Esophagus (tissue), 2 donors: ENCODE data around the gene SMU1. TPM values are rescaled to one million over a fixed set of nuclear protein-coding genes. Genes with fewer than 3 reads are reported as not detected.
A peak's percentile ranks its signal among the peaks of the same experiment; 100 is the strongest.

Experiments
- H3K27ac ChIP-seq, 2 donors: one replicate each; pipeline ENCODE4 v1.5.1; 2013; ENCODE audit warnings: low read depth in 2 of 2, mild to moderate bottlenecking in 2 of 2, inconsistent platforms in 1 of 2, low read length in 1 of 2, moderate library complexity in 1 of 2
- H3K27me3 ChIP-seq, 2 donors: one replicate each; pipeline ENCODE4 v1.6.1; 2013; ENCODE audit warnings: low read length in 2 of 2, control low read depth in 1 of 2, mild to moderate bottlenecking in 1 of 2; ENCODE audit not compliant: insufficient read depth in 2 of 2, control insufficient read depth in 1 of 2
- H3K36me3 ChIP-seq, 2 donors: one replicate each; pipeline ENCODE4 v1.6.1; 2013; ENCODE audit warnings: low read length in 1 of 2; ENCODE audit not compliant: control insufficient read depth in 2 of 2, insufficient read depth in 2 of 2
- H3K4me1 ChIP-seq, 2 donors: one replicate each; pipeline ENCODE4 v1.6.1; 2013; ENCODE audit warnings: low read length in 1 of 2; ENCODE audit not compliant: control insufficient read depth in 2 of 2, insufficient read depth in 2 of 2
- H3K4me3 ChIP-seq, 2 donors: one replicate each; pipeline ENCODE4 v1.5.1; 2013; ENCODE audit warnings: low read length in 2 of 2, mild to moderate bottlenecking in 2 of 2, low read depth in 1 of 2, moderate library complexity in 1 of 2
- H3K9me3 ChIP-seq, 2 donors: one replicate each; pipeline ENCODE4 v1.6.1; 2013; ENCODE audit warnings: mild to moderate bottlenecking in 2 of 2, low read depth in 1 of 2, low read length in 1 of 2, moderate library complexity in 1 of 2; ENCODE audit not compliant: control insufficient read depth in 2 of 2, insufficient read depth in 1 of 2
- WGBS, 2 donors: extraction: QIAGEN DNeasy Blood & Tissue Kit; methylation state at CpG; one replicate each; pipeline ENCODE4 v1.1.7; 2013; 5-methylcytosine and 5-hydroxymethylcytosine counted together
- polyA plus RNA-seq, 2 donors: library from polyadenylated mRNA; stranded (reverse); fragments of 200-250 nt; gene quantifications; one replicate each; pipeline ENCODE4 v1.2.3, GENCODE V29; 2013
- donor health status: healthy with polysubstance abuse.
- donor health status: Bipolar disorder and iron deficiency.

Gene SMU1
- polyA plus RNA-seq, 2 donors = 4.8 to 8.5 TPM

GRCh38 chr9:33040792-33041431 is 35.6 kb downstream of the SMU1 start:
- no peak overlapping the region for H3K27ac ChIP-seq
- H3K9me3 ChIP-seq = no peaks in the 10 kb centered on the region
- H3K27me3 ChIP-seq = no peaks in the 10 kb centered on the region
- 88 to 90% methylated on average over 9 of the region's 9 CpGs for WGBS, 2 donors
- no peaks in the 10 kb centered on the region for H3K4me1 ChIP-seq
- peaks cover 8 to 18% of the 10 kb centered on the region in 2 donors for H3K36me3 ChIP-seq
- H3K4me3 ChIP-seq = no peak overlapping the region

- WGBS, 2 donors = 69 to 72% methylated on average over 5 of the region's 5 CpGs
- Histone ChIP-seq H3K27ac (no peak overlapping the region), H3K36me3 (peaks cover 8 to 27% of the 10 kb centered on the region in 2 donors), H3K4me3 (no peak overlapping the region), H3K4me1 (no peaks in the 10 kb centered on the region), H3K27me3 (no peaks in the 10 kb centered on the region), H3K9me3 (no peaks in the 10 kb centered on the region)
Observed at GRCh38 chr9:33032865-33033264, 43.6 kb downstream of the SMU1 start.

GRCh38 chr9:33032292-33032691 is 44.2 kb downstream of the SMU1 start:
- 36 to 49% methylated on average over 1 of the region's 1 CpG for WGBS, 2 donors
- Histone ChIP-seq H3K27me3 (no peaks in the 10 kb centered on the region), H3K27ac (no peak overlapping the region), H3K9me3 (no peaks in the 10 kb centered on the region), H3K36me3 (peaks cover 8 to 29% of the 10 kb centered on the region in 2 donors), H3K4me1 (no peaks in the 10 kb centered on the region), H3K4me3 (no peak overlapping the region)

- Histone ChIP-seq H3K27me3 (no peaks in the 10 kb centered on the region), H3K27ac (no peak overlapping the region), H3K4me3 (no peak overlapping the region), H3K9me3 (no peaks in the 10 kb centered on the region), H3K36me3 (peaks cover 0 to 16% of the 10 kb centered on the region in 2 donors), H3K4me1 (no peaks in the 10 kb centered on the region)
- 88 to 90% methylated on average over 5 of the region's 5 CpGs for WGBS, 2 donors
Observed at GRCh38 chr9:33030285-33030684, 46.2 kb downstream of the SMU1 start.

- WGBS, 2 donors = 13 to 17% methylated on average over 4 of the region's 4 CpGs
Observed at GRCh38 chr9:33029231-33029786, 47.2 kb downstream of the SMU1 start.

GRCh38 chr9:33025572-33026342 is 50.7 kb downstream of the SMU1 start:
- WGBS, 2 donors = 1 to 2% methylated on average over 28 to 36 of the region's 36 CpGs
- peaks cover 0 to 4% of the 10 kb centered on the region in 2 donors for H3K36me3 ChIP-seq
- no peaks in the 10 kb centered on the region for H3K4me1 ChIP-seq
- peak overlapping the region; percentile 98 to 99 for H3K27ac ChIP-seq
- no peaks in the 10 kb centered on the region for H3K27me3 ChIP-seq
- no peaks in the 10 kb centered on the region for H3K9me3 ChIP-seq
- peak overlapping the region; percentile 89 to 100 for H3K4me3 ChIP-seq

More at GRCh38 chr9:33029231-33029786, 47.2 kb downstream of the SMU1 start:
- Histone ChIP-seq H3K36me3 (peaks cover 0 to 11% of the 10 kb centered on the region in 2 donors), H3K27ac (peak overlapping the region in 1 of 2 donors; percentile 6), H3K4me1 (no peaks in the 10 kb centered on the region), H3K9me3 (no peaks in the 10 kb centered on the region), H3K27me3 (no peaks in the 10 kb centered on the region), H3K4me3 (no peak overlapping the region)

- H3K36me3 ChIP-seq = peaks cover 0 to 4% of the 10 kb centered on the region in 2 donors
- H3K4me1 ChIP-seq = no peaks in the 10 kb centered on the region
- no peaks in the 10 kb centered on the region for H3K27me3 ChIP-seq
- H3K27ac ChIP-seq = peak within 1 kb of the TSS; percentile 98 to 99
- 0% methylated on average over 55 to 61 of the region's 61 CpGs for WGBS, 2 donors
- peak within 1 kb of the TSS; percentile 89 to 100 for H3K4me3 ChIP-seq
- no peaks in the 10 kb centered on the region for H3K9me3 ChIP-seq
Observed at GRCh38 chr9:33024966-33025571, 51.4 kb downstream of the SMU1 start, which contains the start of gene DNAJA1. TSS of gene DNAJA1 (plus strand) at chr9:33025273. CDS start at chr9:33026485, 1,212 bp downstream.

- Histone ChIP-seq H3K27me3 (no peaks in the 10 kb centered on the region), H3K4me3 (peak overlapping the region; percentile 89 to 100), H3K36me3 (peaks cover 0 to 4% of the 10 kb centered on the region in 2 donors), H3K27ac (peak overlapping the region; percentile 80 to 98), H3K4me1 (no peaks in the 10 kb centered on the region), H3K9me3 (no peaks in the 10 kb centered on the region)
- 8 to 10% methylated on average over 33 of the region's 33 CpGs for WGBS, 2 donors
Observed at GRCh38 chr9:33024126-33024965, 52.1 kb downstream of the SMU1 start.

- Histone ChIP-seq H3K27me3 (no peaks in the 10 kb centered on the region), H3K4me3 (peak overlapping the region in 1 of 2 donors; percentile 89), H3K4me1 (no peaks in the 10 kb centered on the region), H3K27ac (peak overlapping the region; percentile 80 to 98), H3K9me3 (no peaks in the 10 kb centered on the region), H3K36me3 (peaks cover 0 to 4% of the 10 kb centered on the region in 2 donors)
- 53 to 57% methylated on average over 4 of the region's 4 CpGs for WGBS, 2 donors
Observed at GRCh38 chr9:33023661-33024060, 52.8 kb downstream of the SMU1 start.
